Peyer's patch (tissue), 4 donors: ENCODE data around the gene SYT6. TPM values are rescaled to one million over a fixed set of nuclear protein-coding genes. Genes with fewer than 3 reads are reported as not detected.

Source experiments
- DNase-seq, 3 donors: peaks; one replicate each; pipeline ENCODE4 v3.0.0-alpha.2; 2017 to 2019
- H3K27ac ChIP-seq, 4 donors: fragments of 200-600 bp; sonication (generic); one replicate each; pipeline ENCODE4 v1.5.1; 2016 to 2019
- H3K27me3 ChIP-seq, 2 donors: fragments of 200-600 bp; sonication (generic); one replicate each; pipeline ENCODE4 v1.5.1; 2019
- H3K36me3 ChIP-seq, 3 donors: fragments of 200-600 bp; sonication (generic); one replicate each; pipeline ENCODE4 v1.5.1; 2016 to 2019
- H3K4me1 ChIP-seq, 4 donors: fragments of 200-600 bp; sonication (generic); one replicate each; pipeline ENCODE4 v1.5.1; 2016 to 2019
- H3K4me3 ChIP-seq, 4 donors: fragments of 200-600 bp; sonication (generic); 1 replicate in 3 of 4; 2 replicates in 1 of 4; pipeline ENCODE4 v1.5.1; 2016 to 2019; ENCODE audit warnings: mild to moderate bottlenecking in 1 of 4
- H3K9me3 ChIP-seq, 4 donors: fragments of 200-600 bp; sonication (generic); one replicate each; pipeline ENCODE4 v1.5.1; 2016 to 2019; ENCODE audit warnings: mild to moderate bottlenecking in 1 of 4
- CTCF ChIP-seq, 6 experiments: fragments of 450-650 bp in 4 of 6; fragments of 200-600 bp in 2 of 6; sonication (generic) in 1 of 6; IDR thresholded peaks; one replicate each; pipeline ENCODE4 v1.5.1; 2017 to 2019; ENCODE audit warnings: antibody characterized with exemption in 6 of 6, mild to moderate bottlenecking in 3 of 6, moderate library complexity in 1 of 6
- POLR2A ChIP-seq, 2 donors: fragments of 450-650 bp; IDR thresholded peaks; one replicate each; pipeline ENCODE4 v1.5.1; 2017; ENCODE audit warnings: antibody characterized with exemption in 2 of 2, mild to moderate bottlenecking in 2 of 2, moderate library complexity in 2 of 2
- total RNA-seq, 4 donors: library from RNA; depleted of rRNA; stranded (reverse); fragments of >200 nt; gene quantifications; one replicate each; pipeline ENCODE4 v1.1.0, GENCODE V29; 2016

The SYT6 gene
- total RNA-seq, 4 donors from 2014 or later: not detected

GRCh38 chr1:114195819-114196218, 42.1 kb upstream of the SYT6 start:
- Histone ChIP-seq H3K36me3 (no peaks in the 10 kb centered on the region), H3K4me3 (no peak overlapping the region), H3K4me1 (no peaks in the 10 kb centered on the region), H3K27ac (no peak overlapping the region), H3K9me3 (no peaks in the 10 kb centered on the region), H3K27me3 (no peaks in the 10 kb centered on the region)
- TF ChIP-seq CTCF (IDR thresholded peaks at IDR 0.05): no peak
- TF ChIP-seq POLR2A (IDR thresholded peaks at IDR 0.05): no peak
- no peak for DNase-seq

DNA sequence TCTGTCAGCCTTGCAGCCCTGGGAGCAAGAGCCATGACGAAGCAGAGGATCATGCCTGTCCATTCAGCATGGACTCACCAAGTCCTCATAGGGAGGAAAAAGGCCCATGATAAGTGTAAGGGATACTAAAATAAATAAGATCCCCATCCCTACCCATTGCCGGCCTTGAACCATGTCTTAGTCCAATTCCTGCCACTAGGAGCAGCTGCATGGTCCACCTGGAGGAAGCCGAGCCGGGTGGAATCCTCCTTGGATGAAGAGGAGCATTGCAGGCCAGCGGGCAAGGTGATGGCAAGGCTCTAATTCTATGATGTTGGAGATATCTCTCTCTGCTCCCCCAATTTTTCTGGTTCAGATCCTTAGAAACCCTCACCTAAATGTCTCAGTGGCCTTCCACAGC, 38.7 kb upstream of the SYT6 start:
- H3K36me3 ChIP-seq: no peaks in the 10 kb centered on the region
- no peaks in the 10 kb centered on the region for H3K9me3 ChIP-seq
- no peaks in the 10 kb centered on the region for H3K4me1 ChIP-seq
- no peak for TF ChIP-seq POLR2A (IDR thresholded peaks at IDR 0.05)
- no peak for TF ChIP-seq CTCF (IDR thresholded peaks at IDR 0.05)
- H3K4me3 ChIP-seq: no peak overlapping the region
- no peaks in the 10 kb centered on the region for H3K27me3 ChIP-seq
- DNase-seq: no peak
- no peak overlapping the region for H3K27ac ChIP-seq

- Histone ChIP-seq H3K36me3 (no peaks in the 10 kb centered on the region), H3K27ac (no peak overlapping the region), H3K4me1 (no peaks in the 10 kb centered on the region), H3K4me3 (no peak overlapping the region), H3K27me3 (no peaks in the 10 kb centered on the region), H3K9me3 (no peaks in the 10 kb centered on the region)
- DNase-seq: no peak
- TF ChIP-seq CTCF (IDR thresholded peaks at IDR 0.05) (no peak), POLR2A (IDR thresholded peaks at IDR 0.05) (no peak)
Measured at GRCh38 chr1:114189398-114189797, 35.7 kb upstream of the SYT6 start.

DNA sequence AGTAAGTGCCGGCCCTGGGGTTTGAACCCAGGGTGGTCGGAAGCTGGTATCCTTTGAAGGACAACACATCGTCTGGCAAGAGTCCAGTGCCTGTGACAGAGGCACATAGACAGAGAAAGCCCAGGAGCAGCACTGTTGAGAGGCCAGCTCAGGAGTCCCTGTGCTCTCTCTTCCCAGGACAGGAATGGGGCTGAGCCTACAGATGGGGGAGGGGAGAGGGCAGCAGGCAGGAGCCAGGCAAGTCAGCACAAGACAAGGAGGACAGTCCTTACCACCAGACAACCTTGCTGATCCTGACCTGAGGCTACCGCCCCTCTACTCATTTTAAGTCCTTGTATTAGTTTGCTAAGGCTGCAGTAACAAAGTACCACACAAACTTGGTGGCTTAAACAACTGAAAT, 27.7 kb upstream of the SYT6 start:
- no peak for DNase-seq
- no peaks in the 10 kb centered on the region for H3K36me3 ChIP-seq
- H3K4me3 ChIP-seq: no peak overlapping the region

GRCh38 chr1:114180742-114181141, 27.1 kb upstream of the SYT6 start:
- no peaks in the 10 kb centered on the region for H3K36me3 ChIP-seq
- H3K27ac ChIP-seq: no peak overlapping the region
- no peaks in the 10 kb centered on the region for H3K4me1 ChIP-seq
- TF ChIP-seq POLR2A (IDR thresholded peaks at IDR 0.05) (no peak), CTCF (IDR thresholded peaks at IDR 0.05) (no peak)
- no peaks in the 10 kb centered on the region for H3K9me3 ChIP-seq
- no peaks in the 10 kb centered on the region for H3K27me3 ChIP-seq
- DNase-seq: no peak
- H3K4me3 ChIP-seq: no peak overlapping the region

More for the DNA sequence above, 27.7 kb upstream of the SYT6 start:
- H3K27ac ChIP-seq: no peak overlapping the region
- no peaks in the 10 kb centered on the region for H3K9me3 ChIP-seq
- no peaks in the 10 kb centered on the region for H3K4me1 ChIP-seq
- H3K27me3 ChIP-seq: no peaks in the 10 kb centered on the region
- no peak for TF ChIP-seq CTCF (IDR thresholded peaks at IDR 0.05)
- TF ChIP-seq POLR2A (IDR thresholded peaks at IDR 0.05): no peak

DNA sequence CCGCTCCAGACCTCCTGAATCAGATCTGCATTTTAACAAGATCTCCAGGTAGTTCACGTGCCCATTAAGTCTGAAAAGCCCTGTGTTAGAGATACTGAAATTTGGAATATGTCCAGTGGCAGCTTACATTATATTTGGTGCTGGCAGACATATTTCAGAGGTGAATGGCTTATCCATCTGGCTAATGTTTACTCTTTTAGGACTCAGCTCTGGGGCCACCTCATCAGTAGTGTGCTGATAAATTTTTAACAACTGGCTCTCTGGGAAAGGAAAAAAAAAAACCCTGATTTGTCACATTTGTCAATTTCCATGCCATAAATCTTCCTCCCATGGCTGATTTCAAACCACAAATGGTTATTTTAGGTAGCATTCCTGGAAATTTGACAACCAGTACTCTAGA, 25.3 kb upstream of the SYT6 start:
- Histone ChIP-seq H3K4me1 (no peaks in the 10 kb centered on the region), H3K27ac (no peak overlapping the region), H3K27me3 (no peaks in the 10 kb centered on the region), H3K4me3 (no peak overlapping the region), H3K9me3 (no peaks in the 10 kb centered on the region), H3K36me3 (no peaks in the 10 kb centered on the region)
- no peak for DNase-seq
- TF ChIP-seq CTCF (IDR thresholded peaks at IDR 0.05) (no peak), POLR2A (IDR thresholded peaks at IDR 0.05) (no peak)
